IMR-90 (cell line): ENCODE results near the gene TXNDC8. TPM values are rescaled to one million over a fixed set of nuclear protein-coding genes. Genes with fewer than 3 reads are reported as not detected.

ENCODE experiments used
- ATAC-seq: fragments of 200-7000 bp; cut with Tn5 transposase; 2 replicates; pipeline ENCODE4 v1.9.1; 2020; ENCODE audit warnings: low read depth, mild to moderate bottlenecking, moderate library complexity
- BruUV-seq: library from RNA; stranded (reverse); fragments of 400-500 nt; replicated peaks from 2 replicates; lab custom pipeline; 2021; lab: Mats Ljungman, UMichigan
- CTCF ChIA-PET: fragments of 300-600 bp; formaldehyde crosslinking; extraction: SDS; loops from one replicate; lab custom pipeline; 2021; ENCODE audit warnings: antibody characterized with exemption; lab: Yijun Ruan, JAX
- POLR2A ChIA-PET: fragments of 300-600 bp; sonication (Branson Sonifier 250); formaldehyde crosslinking; loops from one replicate; lab custom pipeline; 2022; ENCODE audit warnings: antibody characterized with exemption; ENCODE audit not compliant: unreplicated experiment; lab: Charles Lee
- DNase-seq: peaks from one replicate; pipeline ENCODE4 v3.0.0; 2013
- H2AFZ ChIP-seq: replicated peaks from 2 replicates; pipeline ENCODE3; 2013; ENCODE audit warnings: low read length, mild to moderate bottlenecking; ENCODE audit not compliant: poor library complexity
- H2AK5ac ChIP-seq: 2 replicates; pipeline ENCODE4 v1.6.1; 2013; ENCODE audit warnings: low read depth, low read length, inconsistent platforms
- H2AK9ac ChIP-seq: replicated peaks from 2 replicates; pipeline ENCODE3; 2013; ENCODE audit warnings: mild to moderate bottlenecking, low read depth, low read length, moderate library complexity; ENCODE audit not compliant: poor library complexity
- H2BK120ac ChIP-seq: 2 replicates; pipeline ENCODE4 v1.6.1; 2013; ENCODE audit warnings: low read depth, low read length, inconsistent platforms
- H2BK15ac ChIP-seq: 3 replicates; pipeline ENCODE4 v1.6.1; 2013; ENCODE audit warnings: low read depth, low read length, inconsistent platforms
- H2BK20ac ChIP-seq: 2 replicates; pipeline ENCODE4 v1.6.1; 2013; ENCODE audit warnings: low read depth, mild to moderate bottlenecking, inconsistent platforms, low read length, moderate library complexity
- H2BK5ac ChIP-seq: 2 replicates; pipeline ENCODE4 v1.6.1; 2013; ENCODE audit warnings: mild to moderate bottlenecking, low read depth, low read length, inconsistent platforms; ENCODE audit not compliant: poor library complexity, severe bottlenecking
- H3K14ac ChIP-seq: replicated peaks from 2 replicates; pipeline ENCODE4 v1.6.1; 2013; ENCODE audit warnings: low read depth, low read length, inconsistent platforms
- H3K18ac ChIP-seq: 2 replicates; pipeline ENCODE4 v1.6.1; 2013; ENCODE audit warnings: low read depth, low read length, control low read depth
- H3K23ac ChIP-seq: 2 replicates; pipeline ENCODE4 v1.6.1; 2013; ENCODE audit warnings: low read depth, low read length, inconsistent platforms
- H3K27ac ChIP-seq: 2 replicates; pipeline ENCODE4 v1.5.1; 2013; ENCODE audit warnings: mild to moderate bottlenecking, control low read depth, low read length; ENCODE audit not compliant: insufficient read depth
- H3K27me3 ChIP-seq: 2 replicates; pipeline ENCODE4 v1.6.1; 2013; ENCODE audit warnings: low read length; ENCODE audit not compliant: control insufficient read depth, insufficient read depth
- H3K36me3 ChIP-seq: 2 replicates; pipeline ENCODE4 v1.6.1; 2013; ENCODE audit warnings: low read length, mixed read lengths; ENCODE audit not compliant: control insufficient read depth, insufficient read depth
- H3K4ac ChIP-seq: 2 replicates; pipeline ENCODE4 v1.6.1; 2013; ENCODE audit warnings: low read depth, low read length, inconsistent platforms
- H3K4me1 ChIP-seq: 2 replicates; pipeline ENCODE4 v1.6.1; 2013; ENCODE audit warnings: low read length, mixed read lengths; ENCODE audit not compliant: control insufficient read depth, insufficient read depth
- H3K4me2 ChIP-seq: 2 replicates; pipeline ENCODE4 v1.6.1; 2013; ENCODE audit warnings: low read depth, mild to moderate bottlenecking, control low read depth, low read length, moderate library complexity
- H3K4me3 ChIP-seq: 2 replicates; pipeline ENCODE4 v1.5.1; 2013; ENCODE audit warnings: low read depth, mild to moderate bottlenecking, control low read depth, low read length, moderate library complexity; ENCODE audit not compliant: insufficient read depth
- H3K56ac ChIP-seq: 2 replicates; pipeline ENCODE4 v1.6.1; 2013; ENCODE audit warnings: low read length, inconsistent platforms; ENCODE audit not compliant: insufficient read depth; ENCODE audit errors: extremely low read depth
- H3K79me1 ChIP-seq, 2 experiments: 2 replicates each; pipeline ENCODE4 v1.6.1; 2013; ENCODE audit warnings: low read length in 2 of 2, inconsistent platforms in 1 of 2, low read depth in 1 of 2
- H3K9ac ChIP-seq: 2 replicates; pipeline ENCODE4 v1.6.1; 2013; ENCODE audit warnings: low read depth, low read length, control low read depth
- H3K9me1 ChIP-seq: 2 replicates; pipeline ENCODE4 v1.6.1; 2013; ENCODE audit warnings: low read length, inconsistent platforms; ENCODE audit not compliant: insufficient read depth
- H3K9me3 ChIP-seq: 2 replicates; pipeline ENCODE4 v1.6.1; 2013; ENCODE audit warnings: low read length; ENCODE audit not compliant: control insufficient read depth, insufficient read depth
- H4K20me1 ChIP-seq: 2 replicates; pipeline ENCODE4 v1.6.1; 2013; ENCODE audit warnings: low read length, inconsistent platforms; ENCODE audit not compliant: insufficient read depth
- H4K5ac ChIP-seq: 2 replicates; pipeline ENCODE4 v1.6.1; 2013; ENCODE audit warnings: mild to moderate bottlenecking, low read depth, low read length, control low read depth
- H4K8ac ChIP-seq, 2 experiments: 2 replicates each; pipeline ENCODE4 v1.6.1; 2013; ENCODE audit warnings: low read depth in 2 of 2, low read length in 2 of 2, control low read depth in 1 of 2, inconsistent platforms in 1 of 2
- H4K91ac ChIP-seq: 2 replicates; pipeline ENCODE4 v1.6.1; 2013; ENCODE audit warnings: low read depth, low read length, inconsistent platforms; ENCODE audit not compliant: insufficient read depth
- RFX5 ChIP-seq: IDR thresholded peaks from 2 replicates; pipeline ENCODE4 v1.8.0; 2012; ENCODE audit warnings: low read depth, mild to moderate bottlenecking, low read length, moderate library complexity
- WGBS, 2 experiments: methylation state at CpG; one replicate each; pipeline versions ENCODE4 v1.1.5 to v1.1.7; 2013; ENCODE audit warnings: missing lambda C conversion rate in 2 of 2; ENCODE audit not compliant: insufficient read length in 1 of 2; ENCODE audit errors: extremely low coverage in 2 of 2; 5-methylcytosine and 5-hydroxymethylcytosine counted together
- dilution Hi-C: fragments of 300-500 bp; cut with HindIII; formaldehyde crosslinking; loops from one replicate; pipeline ENCODE4 v1.14.3; 2018; ENCODE audit warnings: low sequenced_read_pairs; ENCODE audit not compliant: unreplicated experiment
- in situ Hi-C: fragments of 300-500 bp; cut with MboI; formaldehyde crosslinking; loops from 3 replicates; pipeline ENCODE4 v1.14.3; 2019; ENCODE audit warnings: low sequenced_read_pairs, inconsistent platforms, mixed read lengths
- intact Hi-C: fragments of 100-400 bp; cut with micrococcal nuclease; formaldehyde crosslinking; loops from 2 replicates; pipeline ENCODE4 v1.10.0; 2022
- polyA plus RNA-seq, 3 experiments: library from polyadenylated mRNA; depleted of rRNA; stranded (reverse); fragments of >200 nt; gene quantifications; 2 replicates each; pipeline ENCODE4 v1.2.3, GENCODE V29; 2012; ENCODE audit warnings: low replicate concordance in 1 of 3
- total RNA-seq: library from RNA; depleted of rRNA; stranded (reverse); fragments of >200 nt; gene quantifications from 2 replicates; pipeline ENCODE4 v1.2.3, GENCODE V29; 2012

TXNDC8 gene
- total and polyA plus RNA-seq, 2 of the 4 experiments (the other 2 are of a cell fraction) = not detected

DNA sequence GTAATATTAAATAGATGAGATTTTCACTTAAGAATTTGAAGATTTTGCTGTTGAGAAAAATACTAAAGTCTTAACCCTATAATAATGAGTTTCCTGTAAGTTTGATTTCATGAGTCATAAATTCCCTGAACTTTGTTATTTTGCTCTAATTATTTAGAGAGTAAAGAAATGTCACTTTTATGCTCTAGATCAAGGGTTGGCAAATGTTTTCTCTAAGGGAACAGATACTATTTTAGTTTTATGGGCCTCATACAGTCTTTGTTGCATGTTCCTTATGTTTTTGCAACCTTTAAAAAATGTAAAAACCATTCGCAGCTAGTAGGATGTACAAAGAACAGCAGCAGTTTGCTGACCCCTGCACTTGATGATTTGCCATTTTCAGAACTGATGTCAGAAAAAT, 480 bp upstream of the TXNDC8 start:
- no peaks in the 10 kb centered on the region for H3K36me3 ChIP-seq
- no peak overlapping the region for H3K4me3 ChIP-seq
- DNase-seq (no peak), ATAC-seq (peak; percentile 59)
- no peak overlapping the region for H2BK120ac ChIP-seq
- no peaks in the 10 kb centered on the region for H4K20me1 ChIP-seq
- no peak overlapping the region for H2AK9ac ChIP-seq
- no peak overlapping the region for H3K4me2 ChIP-seq
- no CpG with 5 or more reads among the region's 1 CpG for WGBS, 2 experiments
- no peak overlapping the region for H2AK5ac ChIP-seq
- no peaks in the 10 kb centered on the region for H3K27me3 ChIP-seq
- H3K18ac ChIP-seq = no peak overlapping the region
- no peak overlapping the region for H2BK15ac ChIP-seq
- ChIA-PET CTCF (no interaction called here), POLR2A (no interaction called here)
- no peak overlapping the region for H2BK5ac ChIP-seq
- H2BK20ac ChIP-seq = no peak overlapping the region
- no TSS peak for BruUV-seq
- in situ Hi-C loops (no loop called here), intact Hi-C loops (no loop called here), dilution Hi-C loops (no loop called here)
- H3K14ac ChIP-seq = no peak overlapping the region
- no peaks in the 10 kb centered on the region; the same call in none of the 2 replicates for H3K4me1 ChIP-seq
- H4K5ac ChIP-seq = no peak overlapping the region
- no peak overlapping the region for H4K8ac ChIP-seq
- TF ChIP-seq RFX5 = no peak
- H3K23ac ChIP-seq = no peak overlapping the region
- H3K79me1 ChIP-seq = no peaks in the 10 kb centered on the region
- H2AFZ ChIP-seq = no peak overlapping the region
- peak overlapping the region; percentile 66; the same call in 1 of the 2 replicates for H3K27ac ChIP-seq
- H4K91ac ChIP-seq = no peak overlapping the region
- H3K4ac ChIP-seq = no peak overlapping the region
- H3K9ac ChIP-seq = no peak overlapping the region
- no peaks in the 10 kb centered on the region for H3K9me1 ChIP-seq
- no peak overlapping the region for H3K56ac ChIP-seq
- no peaks in the 10 kb centered on the region for H3K9me3 ChIP-seq
